GM18502 (cell line): ENCODE measurements around the gene C1R.

Source experiments
- ATAC-seq: cut with Tn5 transposase; IDR thresholded peaks from one replicate; pipeline ENCODE4 v1.9.1; 2021; ENCODE audit warnings: mild to moderate bottlenecking; ENCODE audit not compliant: unreplicated experiment, poor library complexity

Gene C1R

DNA sequence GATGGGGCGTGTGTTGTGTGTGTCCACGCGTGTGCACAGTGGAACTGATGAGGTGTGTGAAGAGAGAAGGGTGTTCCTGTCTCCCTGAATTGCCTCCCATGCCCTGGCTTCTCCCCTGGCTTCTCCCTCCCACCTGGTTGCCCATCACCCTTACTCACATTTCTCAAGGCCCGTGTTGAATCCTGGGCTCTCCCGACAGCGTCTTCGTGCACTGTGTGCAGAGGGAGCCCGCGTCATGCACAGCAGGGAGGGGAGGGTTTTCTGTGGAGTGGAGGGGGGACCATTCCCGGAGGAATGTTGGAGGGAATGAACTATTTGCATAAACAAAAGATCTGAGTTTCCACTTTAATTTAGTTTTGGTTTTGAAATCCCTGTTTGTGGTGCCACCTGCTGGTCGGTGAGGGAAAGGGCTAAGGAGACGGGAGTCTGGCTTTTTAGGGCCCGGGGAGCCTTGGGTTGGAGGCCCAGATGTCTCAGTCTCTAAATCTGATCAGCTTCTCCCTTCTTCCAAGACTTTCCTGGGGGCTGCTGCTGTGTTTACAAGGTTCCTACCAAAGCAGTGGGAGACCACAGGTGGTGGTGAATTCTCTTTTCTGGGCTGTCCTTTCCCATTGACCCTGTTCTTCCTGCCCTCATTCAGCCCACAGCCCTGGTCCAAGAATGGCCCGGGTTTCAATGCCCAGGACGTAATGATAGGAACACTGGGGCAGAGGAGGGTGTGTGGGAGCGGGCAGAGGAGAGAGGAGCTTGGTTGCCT lies at the start of gene C1R:
C1R (minus strand) TSS at position 217 of the 757 bp plus-strand sequence; CDS start at position 160, 57 bp downstream.
- no peak for ATAC-seq

DNA sequence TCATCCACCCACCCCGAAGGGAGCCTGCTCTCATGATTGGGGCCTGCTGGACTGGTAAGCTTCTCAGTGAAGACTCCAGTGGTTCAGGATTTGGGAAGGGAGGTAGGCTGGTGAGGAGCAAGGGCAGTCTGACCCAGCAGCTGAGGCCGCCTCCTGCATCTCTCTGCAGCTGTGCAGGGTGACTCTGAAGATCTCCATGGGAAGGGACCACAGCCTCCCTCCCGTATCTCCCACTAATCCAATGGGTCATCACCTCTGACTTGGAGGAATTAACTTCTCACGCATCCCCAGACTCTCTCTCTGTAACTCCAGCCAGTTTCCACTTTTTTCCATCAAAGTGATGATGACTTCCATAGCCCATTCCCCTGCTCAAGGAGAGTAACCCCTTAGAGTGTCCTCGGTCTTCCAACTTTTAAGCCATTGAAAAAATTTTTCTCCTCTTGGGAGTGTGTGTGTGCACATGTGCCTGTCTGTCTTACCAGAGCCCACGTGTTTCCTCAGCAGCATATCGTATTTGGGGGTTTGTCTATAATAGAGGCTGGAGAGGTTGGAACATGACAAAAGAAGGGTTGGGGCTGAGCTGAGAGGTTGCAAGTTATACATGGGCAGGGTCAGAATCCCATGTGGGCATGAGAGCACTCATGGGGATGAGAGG lies 49.2 kb upstream of the C1R start:
- ATAC-seq, result no peak

DNA sequence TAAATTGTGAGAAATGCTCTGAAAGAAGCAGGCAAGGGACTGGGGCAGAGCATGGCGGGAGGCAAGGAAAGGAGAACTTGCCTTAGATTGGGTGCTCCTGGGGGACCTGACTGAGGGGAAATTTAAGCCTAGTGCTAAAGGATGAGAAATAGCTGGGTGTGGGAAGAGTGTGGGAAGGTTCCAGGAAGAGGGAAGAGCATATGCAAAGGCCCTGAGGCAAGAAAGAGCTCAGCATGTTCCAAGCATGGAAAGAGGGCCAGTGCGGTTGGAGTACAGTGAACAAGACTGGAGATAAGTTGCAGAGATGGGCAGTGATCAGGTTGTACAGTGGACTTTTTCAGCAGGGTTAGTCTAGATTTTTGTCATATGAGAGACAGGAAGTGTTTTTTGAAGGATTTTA lies 47.0 kb upstream of the C1R start:
- ATAC-seq, result no peak

DNA sequence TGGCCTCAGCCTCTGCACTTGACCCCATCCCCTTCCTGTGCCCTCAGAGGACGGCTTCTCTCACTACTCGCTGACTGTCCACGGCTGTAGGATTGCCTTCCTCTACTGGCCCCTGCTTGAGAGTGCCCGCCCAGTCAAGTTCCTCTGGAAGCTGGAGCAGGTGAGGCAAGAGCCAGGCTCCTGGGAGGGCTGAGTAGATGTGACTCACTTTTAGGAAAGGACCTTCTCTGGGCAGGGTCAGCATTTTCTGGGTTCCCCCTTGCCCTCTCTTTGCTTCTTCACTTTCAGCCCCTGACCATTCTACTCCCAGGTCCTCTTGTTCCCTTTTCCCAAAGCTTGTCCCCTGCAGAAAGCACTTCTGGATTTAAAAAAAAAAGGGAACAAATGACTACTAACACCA lies 45.7 kb upstream of the C1R start:
- no peak for ATAC-seq

GRCh38 chr12:7136676-7137075 lies 44.4 kb upstream of the C1R start:
- no peak for ATAC-seq

- ATAC-seq, result no peak
Observed at GRCh38 chr12:7136071-7136470, 43.8 kb upstream of the C1R start.

DNA sequence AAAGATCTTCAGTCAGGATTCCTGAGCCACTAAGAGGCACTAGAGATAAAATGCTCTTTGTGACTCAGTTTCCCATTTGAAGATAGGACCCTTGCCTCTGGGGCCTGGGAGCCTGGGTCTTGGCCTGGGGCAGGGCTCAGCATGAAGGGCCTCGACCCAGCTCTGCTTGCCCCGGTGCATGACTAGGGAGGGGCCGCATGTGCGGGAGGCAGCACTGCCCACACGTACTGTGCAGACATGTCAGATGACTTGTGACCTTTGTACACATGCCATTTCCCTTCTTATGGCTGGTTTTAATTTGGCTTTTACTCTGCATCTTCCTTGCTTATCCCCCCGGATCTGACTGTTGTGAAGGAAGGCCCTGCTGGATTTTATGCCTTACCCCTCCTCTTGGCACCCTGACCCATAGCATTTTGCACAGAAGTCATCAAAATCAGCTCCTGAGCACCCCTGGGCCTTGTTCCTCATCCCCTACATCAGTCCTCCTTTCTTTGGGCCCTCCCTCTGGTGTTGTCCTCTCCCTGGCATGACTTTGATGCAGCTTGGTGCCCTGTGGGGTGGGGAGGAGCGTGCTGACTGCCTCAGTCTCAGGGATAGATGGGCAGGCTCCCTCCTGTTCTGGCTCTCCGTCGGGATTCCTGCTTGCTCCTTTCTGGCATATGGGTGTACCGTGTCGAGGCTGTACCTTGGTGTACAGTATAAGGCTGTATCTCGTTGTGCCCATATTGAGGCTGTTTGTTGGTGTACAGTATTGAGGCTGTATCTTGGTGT lies 42.3 kb upstream of the C1R start:
- no peak for ATAC-seq

DNA sequence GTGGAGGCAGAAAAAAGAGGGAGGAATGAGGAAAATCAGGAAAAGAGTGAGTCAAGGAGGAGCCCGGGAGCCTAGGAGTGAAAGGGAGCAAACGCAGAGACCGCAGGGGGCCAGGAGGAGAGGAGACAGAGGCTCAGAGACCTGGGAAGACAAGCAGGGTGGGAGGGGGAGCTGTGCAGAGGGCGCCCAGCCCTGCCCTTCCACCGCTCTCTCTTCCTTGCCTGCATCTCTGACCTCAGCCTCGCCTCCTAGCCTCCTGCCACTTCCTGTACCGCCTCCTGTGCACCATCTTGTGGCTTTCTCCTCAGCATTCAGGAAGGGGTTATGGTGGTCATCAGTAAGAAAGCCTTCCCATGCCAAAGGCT lies 39.2 kb upstream of the C1R start:
- no peak for ATAC-seq

DNA sequence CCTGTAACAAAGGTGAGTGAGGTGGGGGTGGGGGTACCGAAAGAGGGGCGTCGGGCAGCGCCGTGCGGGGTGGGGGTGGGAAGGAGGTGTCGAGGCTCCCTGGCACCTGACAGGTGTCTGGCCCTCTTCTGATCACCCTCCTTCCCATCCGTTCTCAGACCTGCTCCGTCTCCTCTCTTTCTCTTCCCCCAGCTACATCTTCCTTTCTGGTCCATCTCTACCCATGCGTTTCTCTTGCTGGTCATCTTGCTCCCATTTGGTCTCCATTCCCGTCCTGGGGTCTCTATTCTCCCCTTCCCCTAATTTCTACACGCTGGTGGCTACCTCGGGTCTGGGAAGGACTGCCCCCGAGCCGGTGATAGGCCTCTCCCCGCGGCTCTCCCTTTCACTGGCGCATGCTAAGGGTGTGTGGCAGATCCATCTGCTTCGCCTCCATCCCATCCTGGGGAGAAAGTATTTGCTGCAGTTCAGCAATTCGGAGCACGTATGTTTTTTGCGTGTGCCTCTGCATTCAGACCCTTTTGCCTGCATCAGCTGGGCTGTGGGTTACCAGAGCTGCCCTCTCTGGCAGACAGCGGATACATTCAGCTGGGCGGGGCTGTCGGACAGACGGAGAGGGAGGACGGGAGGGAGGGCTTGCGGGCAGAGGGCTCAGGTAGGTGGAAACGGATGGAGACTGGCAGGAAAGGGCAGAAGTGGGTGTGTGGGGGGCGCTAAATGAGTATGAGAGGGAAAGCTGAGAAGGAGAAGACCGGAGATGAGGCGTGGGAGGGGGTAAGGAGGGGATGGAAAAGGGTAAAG lies 38.7 kb upstream of the C1R start:
- ATAC-seq, result no peak

DNA sequence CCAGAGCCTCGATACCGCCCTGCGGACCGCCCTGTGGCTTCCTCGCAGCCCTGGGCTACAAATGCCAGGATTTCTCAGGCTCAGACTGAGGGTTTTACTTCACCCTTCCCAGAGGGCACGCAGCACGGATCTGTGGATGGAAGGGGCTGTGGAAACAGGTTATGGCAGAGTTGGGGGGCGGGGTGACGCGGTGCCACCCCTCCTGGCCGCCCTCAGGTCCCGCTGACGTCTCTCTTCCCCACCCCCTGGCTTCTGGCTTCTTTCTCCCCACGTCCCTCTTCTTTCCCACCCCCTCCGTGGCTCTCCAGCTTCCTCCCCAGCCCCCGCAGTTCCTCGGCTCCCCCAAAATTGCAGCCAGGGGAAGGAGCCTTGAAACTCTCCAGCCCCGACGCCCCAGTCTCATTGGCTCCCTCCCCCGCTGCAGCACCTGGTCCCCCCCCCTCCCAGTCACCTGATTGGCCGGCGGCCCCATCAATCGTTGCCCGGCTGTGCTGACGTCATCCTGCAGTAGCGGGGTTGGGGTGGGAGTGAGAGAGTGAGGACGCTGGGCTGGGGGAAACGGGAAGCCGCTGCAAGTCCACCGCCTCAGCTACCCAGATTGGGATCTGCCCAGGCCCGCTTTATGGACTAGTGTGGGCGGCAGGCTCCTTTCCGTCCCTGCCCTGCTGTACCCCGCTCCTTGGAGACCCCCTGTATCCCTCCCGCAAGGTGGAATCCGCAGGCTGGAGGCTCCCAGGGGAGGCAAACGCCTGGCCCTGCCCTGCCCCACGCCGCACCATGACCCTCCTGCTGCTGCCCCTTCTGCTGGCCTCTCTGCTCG lies 37.8 kb upstream of the C1R start, which contains the start of gene CLSTN3:
CLSTN3 (plus strand) TSS at position 500 of the 820 bp plus-strand sequence; CDS start at position 778, 278 bp downstream.
- peak; percentile 76 for ATAC-seq

DNA sequence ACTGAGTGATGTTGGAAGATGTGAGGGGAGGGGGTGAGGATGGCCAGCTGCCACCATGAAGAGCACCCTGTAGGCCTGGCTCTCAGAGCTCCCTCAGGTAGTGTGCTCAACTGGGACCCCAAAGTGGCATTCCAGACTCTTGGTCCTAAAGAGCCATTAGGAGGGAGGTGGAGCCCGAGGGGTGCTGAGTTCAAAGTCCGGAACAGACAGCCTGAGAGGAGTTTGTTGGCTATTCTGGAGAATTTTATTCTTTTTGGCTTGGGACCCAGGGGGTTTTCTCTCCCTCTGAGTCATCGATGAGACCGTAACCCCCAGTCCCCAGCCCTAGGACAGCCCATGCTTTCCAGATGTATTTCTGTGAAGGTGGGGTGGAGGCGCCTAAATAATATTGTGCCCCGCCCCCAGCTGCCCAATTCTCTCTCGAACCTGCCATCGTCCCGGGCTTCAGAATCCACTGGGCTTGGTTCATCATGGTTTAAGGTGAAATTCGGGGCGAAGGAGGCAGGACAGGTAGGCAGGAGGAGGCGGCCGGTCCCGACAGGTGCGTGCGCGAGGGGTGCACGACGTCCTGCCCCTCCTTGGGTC lies 37.1 kb upstream of the C1R start:
- ATAC-seq, result peak; percentile 29

- ATAC-seq, result no peak
Observed at GRCh38 chr12:7128681-7129286, 36.5 kb upstream of the C1R start, which contains the start of gene RBP5. RBP5 (minus strand) TSS chr12:7128889; CDS start chr12:7128775, 114 bp downstream.

GRCh38 chr12:7127916-7128626 lies 35.8 kb upstream of the C1R start:
- ATAC-seq, result no peak

GRCh38 chr12:7125632-7126227 lies 33.5 kb upstream of the C1R start:
- ATAC-seq, result no peak

GRCh38 chr12:7123806-7124522 lies 31.7 kb upstream of the C1R start:
- ATAC-seq, result no peak

DNA sequence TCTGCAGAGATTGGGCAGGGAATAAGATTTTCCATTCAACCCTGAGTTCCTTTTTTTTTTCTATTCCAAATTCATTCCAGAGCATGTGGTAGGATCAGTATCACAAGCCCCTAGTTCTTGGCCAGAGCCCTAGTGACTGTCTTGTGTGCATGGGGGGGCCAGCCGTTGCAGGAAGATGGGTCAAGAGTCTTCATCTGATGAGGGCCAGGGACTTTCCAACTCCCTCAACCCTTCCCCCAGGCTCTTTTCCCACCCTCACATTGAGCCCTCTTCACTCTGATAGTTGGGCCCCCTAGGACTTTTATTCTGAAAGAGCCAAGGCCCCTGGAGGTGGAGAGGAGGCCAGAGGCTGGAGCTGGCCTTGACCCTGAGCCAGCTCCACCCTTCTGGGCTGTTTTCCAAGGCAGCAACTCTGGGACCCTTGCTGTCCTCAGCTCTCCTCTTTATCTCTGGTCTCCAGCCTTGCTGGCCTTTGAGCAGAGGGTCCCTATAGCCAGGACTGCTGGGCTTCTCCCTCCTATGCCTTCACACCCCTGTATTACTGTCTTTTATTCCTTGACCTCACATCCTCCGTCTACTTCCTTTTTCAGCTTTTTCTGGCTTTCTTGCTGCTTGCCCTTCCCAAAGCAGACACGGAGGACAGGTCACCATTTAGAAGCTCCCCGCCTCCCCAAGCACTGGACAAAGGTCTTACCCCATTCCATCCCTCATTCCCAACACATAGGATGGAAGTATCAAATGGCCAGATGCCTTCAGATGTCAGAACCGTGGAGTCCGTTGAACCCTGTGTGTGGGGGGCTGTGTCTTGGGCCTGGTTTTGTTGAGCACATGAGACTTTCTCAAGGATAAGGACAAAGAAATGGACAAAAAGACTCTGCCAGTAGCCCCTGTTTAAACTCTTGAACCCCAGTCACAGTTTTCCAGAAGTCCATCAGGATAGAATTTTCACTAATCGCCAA lies 30.8 kb upstream of the C1R start:
- no peak for ATAC-seq
